Ovary (tissue), 9 donors: ENCODE results near the gene RPS28. TPM values are rescaled to one million over a fixed set of nuclear protein-coding genes. Genes with fewer than 3 reads are reported as not detected.
A peak's percentile ranks its signal among the peaks of the same experiment; 100 is the strongest.

Experiments
- DNase-seq, 5 donors: peaks; one replicate each; pipeline ENCODE4 v3.0.0-alpha.2; 2019 to 2020
- H3K27ac ChIP-seq, 2 donors: fragments of 200-600 bp; one replicate each; pipeline versions ENCODE4 v1.5.1 to v1.8.0; 2019 to 2022
- H3K27me3 ChIP-seq: fragments of 200-600 bp; one replicate; pipeline ENCODE4 v1.8.0; 2022
- H3K36me3 ChIP-seq: fragments of 200-600 bp; sonication (generic); one replicate; pipeline ENCODE4 v1.5.1; 2019
- H3K4me1 ChIP-seq: one replicate; pipeline ENCODE4 v1.8.1; 2013; ENCODE audit warnings: mild to moderate bottlenecking, moderate library complexity; ENCODE audit not compliant: insufficient read depth
- H3K4me3 ChIP-seq: fragments of 200-600 bp; sonication (generic); one replicate; pipeline ENCODE4 v1.5.1; 2017
- H3K9me3 ChIP-seq, 2 donors: fragments of 200-600 bp in 1 of 2; sonication (generic) in 1 of 2; one replicate each; pipeline versions ENCODE4 v1.5.1 to v1.8.1; 2013 to 2019; ENCODE audit warnings: mild to moderate bottlenecking in 1 of 2, moderate library complexity in 1 of 2
- EP300 ChIP-seq: sonication (generic); formaldehyde crosslinking; IDR thresholded peaks from one replicate; pipeline ENCODE4 v1.6.1; 2017; ENCODE audit warnings: antibody characterized with exemption
- POLR2A ChIP-seq: fragments of 450-650 bp; IDR thresholded peaks from one replicate; pipeline ENCODE4 v1.6.1; 2017; ENCODE audit warnings: antibody characterized with exemption, mild to moderate bottlenecking, moderate library complexity
- WGBS, 3 donors: extraction: QIAGEN DNeasy Blood & Tissue Kit in 1 of 3; methylation state at CpG; one replicate each; pipeline versions ENCODE4 v1.1.5 to v1.1.7; 2013 to 2017; 5-methylcytosine and 5-hydroxymethylcytosine counted together
- intact Hi-C, 4 donors: fragments of 100-400 bp; cut with DNase I; formaldehyde crosslinking; loops; one replicate each; pipeline versions ENCODE4 v1.11.0 to v1.15.1; 2022 to 2023
- polyA plus RNA-seq, 2 donors: library from polyadenylated mRNA; stranded (reverse); fragments of 200-250 nt in 1 of 2; fragments of 350-450 nt in 1 of 2; fragmentation: Illumina TruSeq in 1 of 2; extraction: RNeasy Lipid Tissue Mini Kit (QIAGEN cat#74804) in 1 of 2; gene quantifications; one replicate each; pipeline ENCODE4 v1.2.3, GENCODE V29; 2013 to 2014
- total RNA-seq, 7 donors: library from RNA; depleted of rRNA in 2 of 7; stranded (reverse); fragments of >200 nt in 2 of 7; fragmentation: NEBNext Ultra II Directional in 3 of 7; extraction: Animal tissue kit (Norgen Biotek cat#: 25700) in 3 of 7; gene quantifications; one replicate each; pipeline versions ENCODE4 v1.1.0 to v1.2.4, GENCODE V29; 2016 to 2023
- TF ChIP-seq, protein P1 (sequence below), 3 donors: fragments of 450-650 bp in 2 of 3; fragments of 200-600 bp in 1 of 3; IDR thresholded peaks; one replicate each; pipeline versions ENCODE4 v1.5.1 to v1.8.0; 2016 to 2022; ENCODE audit warnings: antibody characterized with exemption in 3 of 3, mild to moderate bottlenecking in 1 of 3
- donor health status: DM: no; HTN: no; CAD: no; lungs with moderate emphysema.
- donor health status: DM: no; HTN: no; CAD: no.
- donor health status: Bipolar disorder and iron deficiency.
- donor health status: DM: yes; HTN: yes; CAD: no.
- donor health status: DM: no; HTN: no; CAD: no.
- donor health status: DM: yes; HTN: yes; CAD: no.

RPS28 gene
- total and polyA plus RNA-seq, 9 donors: 47.7 to 2,713 (median 2,078) TPM

GRCh38 chr19:8366121-8366581, 44.9 kb downstream of the RPS28 start:
- no peaks in the 10 kb centered on the region for H3K36me3 ChIP-seq
- H3K4me3 ChIP-seq: no peak overlapping the region
- no peak overlapping the region for H3K27ac ChIP-seq
- DNase-seq: no peak
- H3K4me1 ChIP-seq: peaks cover 41% of the 10 kb centered on the region
- TF ChIP-seq EP300 (no peak), POLR2A (no peak)
- TF ChIP-seq, protein P1, sequence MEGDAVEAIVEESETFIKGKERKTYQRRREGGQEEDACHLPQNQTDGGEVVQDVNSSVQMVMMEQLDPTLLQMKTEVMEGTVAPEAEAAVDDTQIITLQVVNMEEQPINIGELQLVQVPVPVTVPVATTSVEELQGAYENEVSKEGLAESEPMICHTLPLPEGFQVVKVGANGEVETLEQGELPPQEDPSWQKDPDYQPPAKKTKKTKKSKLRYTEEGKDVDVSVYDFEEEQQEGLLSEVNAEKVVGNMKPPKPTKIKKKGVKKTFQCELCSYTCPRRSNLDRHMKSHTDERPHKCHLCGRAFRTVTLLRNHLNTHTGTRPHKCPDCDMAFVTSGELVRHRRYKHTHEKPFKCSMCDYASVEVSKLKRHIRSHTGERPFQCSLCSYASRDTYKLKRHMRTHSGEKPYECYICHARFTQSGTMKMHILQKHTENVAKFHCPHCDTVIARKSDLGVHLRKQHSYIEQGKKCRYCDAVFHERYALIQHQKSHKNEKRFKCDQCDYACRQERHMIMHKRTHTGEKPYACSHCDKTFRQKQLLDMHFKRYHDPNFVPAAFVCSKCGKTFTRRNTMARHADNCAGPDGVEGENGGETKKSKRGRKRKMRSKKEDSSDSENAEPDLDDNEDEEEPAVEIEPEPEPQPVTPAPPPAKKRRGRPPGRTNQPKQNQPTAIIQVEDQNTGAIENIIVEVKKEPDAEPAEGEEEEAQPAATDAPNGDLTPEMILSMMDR (IDR thresholded peaks at IDR 0.05): no peak
- no peaks in the 10 kb centered on the region for H3K27me3 ChIP-seq
- 93 to 98% (median 95%) methylated on average over 7 to 11 of the region's 11 CpGs for WGBS, 3 donors
- intact Hi-C loops: no loop called here
- H3K9me3 ChIP-seq: no peaks in the 10 kb centered on the region

GRCh38 chr19:8366961-8367326, 45.6 kb downstream of the RPS28 start:
- peaks cover 39% of the 10 kb centered on the region for H3K4me1 ChIP-seq

DNA sequence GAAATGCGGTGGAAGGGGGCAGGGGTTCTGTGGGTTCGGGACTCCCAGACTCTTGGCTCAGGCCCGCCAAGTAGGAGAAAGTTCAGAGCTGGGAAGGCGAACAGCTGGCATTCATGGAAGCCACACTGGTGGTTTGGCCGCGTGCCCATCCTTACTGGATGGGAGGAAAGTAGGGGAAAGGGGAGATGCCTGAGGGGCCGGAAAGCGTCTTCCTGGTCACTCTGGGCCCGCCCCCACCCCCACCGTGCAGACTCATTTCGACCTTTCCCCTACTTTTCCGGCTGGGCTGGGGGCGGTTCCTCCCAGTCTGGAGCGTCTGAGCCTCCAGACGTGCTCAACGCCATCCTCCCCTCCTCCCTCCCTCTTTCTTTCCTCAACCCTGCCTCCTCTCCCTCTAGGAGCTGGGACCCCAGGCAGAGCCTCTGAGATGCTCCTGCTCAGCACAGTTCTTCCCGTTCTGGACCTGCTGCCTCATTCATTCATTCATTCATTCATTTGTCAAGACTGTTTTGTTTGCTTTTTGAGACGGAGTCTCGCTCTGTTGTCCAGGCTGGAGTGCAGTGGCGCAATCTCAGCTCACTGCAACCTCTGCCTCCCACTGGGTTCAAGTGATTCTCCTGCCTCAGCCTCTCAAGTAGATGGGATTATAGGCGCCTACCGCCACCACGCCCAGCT, 46.2 kb downstream of the RPS28 start:
- peak; percentile 89 to 95 (median 93) for DNase-seq
- H3K27ac ChIP-seq: no peak overlapping the region
- no peaks in the 10 kb centered on the region for H3K27me3 ChIP-seq
- peak overlapping the region; percentile 3 for H3K4me3 ChIP-seq
- WGBS, 3 donors: 11 to 12% (median 11%) methylated on average over 23 of the region's 23 CpGs
- peaks cover 36% of the 10 kb centered on the region for H3K4me1 ChIP-seq
- TF ChIP-seq POLR2A (no peak), EP300 (peak; percentile 41)
- TF ChIP-seq, protein P1 (IDR thresholded peaks at IDR 0.05): no peak
- intact Hi-C loops: no loop called here
- no peaks in the 10 kb centered on the region for H3K9me3 ChIP-seq
- H3K36me3 ChIP-seq: no peaks in the 10 kb centered on the region

More at GRCh38 chr19:8366961-8367326, 45.6 kb downstream of the RPS28 start:
- 8 to 17% (median 10%) methylated on average over 13 of the region's 13 CpGs for WGBS, 3 donors
- intact Hi-C loops: no loop called here
- TF ChIP-seq EP300 (no peak), POLR2A (no peak)
- TF ChIP-seq, protein P1 (IDR thresholded peaks at IDR 0.05): no peak
- DNase-seq: peak; percentile 66 to 81 (median 76)
- Histone ChIP-seq H3K9me3 (no peaks in the 10 kb centered on the region), H3K36me3 (no peaks in the 10 kb centered on the region), H3K27ac (no peak overlapping the region), H3K4me3 (peak overlapping the region; percentile 3), H3K27me3 (no peaks in the 10 kb centered on the region)

DNA sequence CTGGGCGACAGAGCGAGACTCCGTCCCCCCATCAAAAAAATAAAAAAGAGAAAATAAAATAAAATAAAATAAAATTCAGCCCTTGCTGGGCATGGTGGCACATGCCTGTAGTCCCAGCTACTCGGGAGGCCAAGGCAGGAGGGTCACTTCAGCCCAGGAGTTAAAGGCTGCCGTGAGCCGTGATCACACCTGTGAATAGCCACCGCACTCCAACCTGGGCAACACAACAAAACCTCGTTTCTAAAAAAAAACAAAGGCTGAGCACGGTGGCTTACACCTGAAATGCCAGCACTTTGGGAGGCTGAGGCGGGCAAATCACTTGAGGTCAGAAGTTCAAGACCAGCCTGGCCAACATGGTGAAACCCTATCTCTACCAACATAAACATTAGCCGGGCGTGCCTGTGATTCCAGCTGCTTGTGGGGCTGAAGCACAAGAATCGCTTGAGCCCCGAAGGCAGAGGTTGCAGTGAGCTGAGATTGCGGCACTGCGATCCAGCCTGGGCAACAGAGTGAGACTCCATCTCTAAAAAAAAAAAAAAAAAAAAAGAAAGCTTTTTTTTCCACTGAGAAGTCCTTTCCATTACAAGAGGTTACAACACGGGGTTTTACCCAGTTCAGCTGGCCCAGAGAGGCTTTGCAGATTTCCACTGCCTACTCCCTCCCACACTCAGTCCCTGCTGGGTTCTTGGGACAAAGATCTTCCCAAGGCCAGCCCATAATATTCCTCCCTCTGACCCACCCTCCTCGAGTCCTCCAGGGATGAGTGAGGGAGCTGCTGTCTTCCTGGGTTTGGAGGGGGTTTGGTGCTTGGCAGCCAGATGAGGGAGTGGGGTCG, 49.1 kb downstream of the RPS28 start:
- Histone ChIP-seq H3K36me3 (no peaks in the 10 kb centered on the region), H3K27ac (no peak overlapping the region), H3K27me3 (no peaks in the 10 kb centered on the region), H3K9me3 (no peaks in the 10 kb centered on the region), H3K4me1 (peaks cover 30% of the 10 kb centered on the region), H3K4me3 (no peak overlapping the region)
- no peak for TF ChIP-seq POLR2A
- TF ChIP-seq, protein P1 (IDR thresholded peaks at IDR 0.05): no peak
- no peak for TF ChIP-seq EP300
- DNase-seq: no peak
- intact Hi-C loops: no loop called here
- WGBS, 3 donors: 56 to 79% (median 66%) methylated on average over 19 of the region's 19 CpGs
